Kidney (tissue), 14 donors: Measurements from ENCODE around the gene DOCK10. TPM values are rescaled to one million over a fixed set of nuclear protein-coding genes. Genes with fewer than 3 reads are reported as not detected.

ENCODE experiments used
- DNase-seq, 5 donors: peaks; one replicate each; pipeline ENCODE4 v3.0.0-alpha.2; 2013 to 2020
- FAIRE-seq: peaks from 2 replicates; lab custom pipeline; 2012; peaks lifted over from hg19 to GRCh38; lab: Jason Lieb, UNC
- H3K27ac ChIP-seq, 2 donors: one replicate each; pipeline ENCODE4 v1.7.0; 2013; ENCODE audit warnings: low read depth in 2 of 2, low read length in 2 of 2, inconsistent platforms in 1 of 2
- H3K27me3 ChIP-seq: one replicate; pipeline ENCODE4 v1.7.1; 2013; ENCODE audit warnings: low read length, inconsistent platforms; ENCODE audit not compliant: control insufficient read depth, insufficient read depth
- H3K36me3 ChIP-seq, 3 donors: one replicate each; pipeline versions ENCODE4 v1.7.0 to v1.7.1; 2013; ENCODE audit warnings: low read length in 3 of 3, control low read depth in 1 of 3, inconsistent platforms in 1 of 3; ENCODE audit not compliant: insufficient read depth in 3 of 3, control insufficient read depth in 2 of 3
- H3K4me1 ChIP-seq, 3 donors: one replicate each; pipeline versions ENCODE4 v1.7.0 to v1.7.1; 2013; ENCODE audit warnings: low read length in 3 of 3, inconsistent platforms in 1 of 3, low read depth in 1 of 3; ENCODE audit not compliant: control insufficient read depth in 2 of 3, insufficient read depth in 2 of 3
- H3K4me3 ChIP-seq, 3 donors: one replicate each; pipeline versions ENCODE4 v1.7.0 to v1.8.1; 2013; ENCODE audit warnings: low read length in 3 of 3, control low read depth in 1 of 3, inconsistent platforms in 1 of 3
- H3K9ac ChIP-seq, 3 donors: one replicate each; pipeline versions ENCODE4 v1.7.0 to v1.7.1; 2013; ENCODE audit warnings: low read length in 3 of 3, control low read depth in 1 of 3, inconsistent platforms in 1 of 3
- H3K9me3 ChIP-seq, 3 donors: one replicate each; pipeline versions ENCODE4 v1.7.0 to v1.7.1; 2013; ENCODE audit warnings: low read length in 3 of 3, control low read depth in 1 of 3, inconsistent platforms in 1 of 3; ENCODE audit not compliant: control insufficient read depth in 2 of 3, insufficient read depth in 1 of 3
- CTCF ChIP-seq: IDR thresholded peaks from 3 replicates; pipeline ENCODE4 v1.5.1; 2012; ENCODE audit warnings: mild to moderate bottlenecking, moderate library complexity, borderline replicate concordance; ENCODE audit not compliant: insufficient read depth; ENCODE audit errors: extremely low read depth
- intact Hi-C: fragments of 100-400 bp; cut with DNase I; formaldehyde crosslinking; loops from one replicate; pipeline ENCODE4 v1.11.1; 2022
- polyA plus RNA-seq: library from polyadenylated mRNA; stranded (reverse); fragments of 350-450 nt; fragmentation: Illumina TruSeq; extraction: RNeasy Lipid Tissue Mini Kit (QIAGEN cat#74804); gene quantifications from one replicate; pipeline ENCODE4 v1.2.3, GENCODE V29; 2014; ENCODE audit warnings: low read depth, low replicate concordance; ENCODE audit not compliant: insufficient read depth
- total RNA-seq: library from RNA; stranded (reverse); fragmentation: NEBNext Ultra II Directional; extraction: Animal tissue kit (Norgen Biotek cat#: 25700); gene quantifications from one replicate; pipeline ENCODE4 v1.2.1, GENCODE V29; 2021
- donor health status: control.
- donor health status: control.
- donor health status: control.
- donor health status: control.
- donor health status: control.
- donor health status: DM: yes; HTN: yes; CAD: no.
- donor health status: Normal renal cell carcinoma (clear cell type).

DOCK10 gene
- total and polyA plus RNA-seq, 2 donors from 2014 or later = 2.1 to 33.8 TPM

- intact Hi-C loops = no loop called here
- no peak for FAIRE-seq
- DNase-seq = no peak
- Histone ChIP-seq H3K4me3 (no peak overlapping the region), H3K36me3 (no peaks in the 10 kb centered on the region), H3K4me1 (no peaks in the 10 kb centered on the region), H3K9ac (no peak overlapping the region), H3K27me3 (no peaks in the 10 kb centered on the region), H3K9me3 (no peaks in the 10 kb centered on the region), H3K27ac (no peak overlapping the region)
- no peak for TF ChIP-seq CTCF
These were observed 15.1 kb downstream of the DOCK10 start for GRCh38 chr2:225027061-225027762.

- FAIRE-seq (no peak), DNase-seq (no peak)
- H3K27me3 ChIP-seq = no peaks in the 10 kb centered on the region
- H3K4me3 ChIP-seq = no peak overlapping the region
- intact Hi-C loops = no loop called here
- H3K36me3 ChIP-seq = no peaks in the 10 kb centered on the region
- no peak overlapping the region for H3K27ac ChIP-seq
- no peak overlapping the region for H3K9ac ChIP-seq
- H3K9me3 ChIP-seq = no peaks in the 10 kb centered on the region
- H3K4me1 ChIP-seq = no peaks in the 10 kb centered on the region
- TF ChIP-seq CTCF = no peak
These were observed 16.2 kb downstream of the DOCK10 start for GRCh38 chr2:225025917-225026571.

DNA sequence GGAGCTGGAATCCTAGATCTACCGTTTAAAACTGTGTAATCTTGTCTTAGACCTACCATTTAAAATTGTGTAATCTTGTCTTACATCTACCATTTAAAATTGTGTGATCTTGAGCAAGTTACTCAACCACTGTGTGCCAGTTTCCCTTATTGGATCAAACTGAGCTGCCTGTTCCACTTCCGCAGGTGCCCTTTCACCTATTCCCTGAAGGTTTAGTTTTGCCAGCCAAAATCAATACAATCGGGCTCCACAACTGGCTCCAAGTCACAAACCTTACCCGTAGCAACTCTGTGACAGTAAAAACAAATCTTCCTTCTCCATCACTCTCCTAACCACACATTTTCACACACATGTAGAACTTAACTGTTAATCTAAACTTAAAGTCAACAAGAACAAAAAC is 20.1 kb downstream of the DOCK10 start:
- intact Hi-C loops = no loop called here
- Histone ChIP-seq H3K4me1 (peaks cover 0 to 8% (median 0%) of the 10 kb centered on the region in 3 donors), H3K27ac (no peak overlapping the region), H3K9me3 (no peaks in the 10 kb centered on the region), H3K27me3 (no peaks in the 10 kb centered on the region), H3K4me3 (no peak overlapping the region), H3K36me3 (no peaks in the 10 kb centered on the region), H3K9ac (no peak overlapping the region)
- FAIRE-seq = no peak
- TF ChIP-seq CTCF = no peak
- DNase-seq = no peak
